GM12892 (cell line): ENCODE data around the gene CTSG.
"Not testable (repeated sequence)": the region's sequence is repeated elsewhere in the genome, so short reads cannot be mapped to it uniquely, and the experiment has no call there.

ENCODE experiments used
- DNase-seq: peaks from one replicate; pipeline ENCODE4 v3.0.0; 2011; ENCODE audit not compliant: insufficient read length
- FAIRE-seq: peaks from 2 replicates; lab custom pipeline; 2011; peaks lifted over from hg19 to GRCh38; lab: Jason Lieb, UNC
- POLR2A ChIP-seq: IDR thresholded peaks from 2 replicates; pipeline ENCODE4 v1.6.1; 2011; ENCODE audit warnings: low read depth, low read length, control low read depth
- POLR2AphosphoS5 ChIP-seq: IDR thresholded peaks from 2 replicates; pipeline ENCODE4 v1.6.1; 2011; ENCODE audit warnings: low read depth, low read length, control low read depth
- TAF1 ChIP-seq: IDR thresholded peaks from 2 replicates; pipeline ENCODE4 v1.6.1; 2011; ENCODE audit warnings: low read depth, mild to moderate bottlenecking, control low read depth, low read length, borderline replicate concordance

Gene CTSG

GRCh38 chr14:24534286-24534685, 41.8 kb downstream of the CTSG start:
- DNase-seq (no peak), FAIRE-seq (no peak)
- TF ChIP-seq POLR2AphosphoS5 (no peak), TAF1 (no peak), POLR2A (no peak)

DNA sequence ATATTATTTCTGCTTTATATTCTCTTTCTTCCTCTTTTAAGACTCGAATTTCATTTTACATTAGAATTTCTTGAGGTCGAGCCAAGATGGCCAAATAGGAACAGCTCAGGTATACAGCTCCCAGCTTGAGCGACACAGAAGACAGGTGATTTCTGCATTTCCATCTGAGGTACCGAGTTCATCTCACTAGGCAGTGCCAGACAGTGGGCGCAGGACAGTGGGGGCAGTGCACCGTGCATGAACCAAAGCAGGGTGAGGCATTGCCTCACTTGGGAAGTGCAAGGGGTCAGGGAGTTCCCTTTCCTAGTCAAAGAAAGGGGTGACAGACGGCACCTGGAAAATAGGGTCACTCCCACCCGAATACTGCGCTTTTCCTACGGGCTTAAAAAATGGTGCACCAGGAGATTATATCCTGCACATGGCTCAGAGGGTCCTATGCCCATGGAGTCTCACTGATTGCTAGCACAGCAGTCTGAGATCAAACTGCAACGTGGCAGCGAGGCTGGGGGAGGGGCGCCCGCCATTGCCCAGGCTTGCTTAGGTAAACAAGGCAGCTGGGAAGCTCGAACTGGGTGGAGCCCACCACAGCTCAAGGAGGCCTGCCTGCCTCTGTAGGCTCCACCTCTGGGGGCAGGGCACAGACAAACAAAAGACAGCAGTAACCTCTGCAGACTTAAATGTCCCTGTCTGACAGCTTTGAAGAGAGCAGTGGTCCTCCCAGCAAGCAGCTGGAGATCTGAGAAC, 50.0 kb downstream of the CTSG start:
- FAIRE-seq, result not testable (repeated sequence)

More for the DNA sequence above, 50.0 kb downstream of the CTSG start:
- DNase-seq, result not testable (repeated sequence)
